Neuronal stem cell (in vitro differentiated cells): ENCODE data around the gene PITHD1.
"Not testable (repeated sequence)": the region's sequence is repeated elsewhere in the genome, so short reads cannot be mapped to it uniquely, and the experiment has no call there.

ENCODE experiments used
- DNase-seq: peaks from one replicate; pipeline ENCODE4 v3.0.0-alpha.2; 2013; ENCODE audit warnings: low spot score
- H2AFZ ChIP-seq: one replicate; pipeline ENCODE4 v1.6.1; 2013; ENCODE audit warnings: mild to moderate bottlenecking, low read length, inconsistent platforms
- H2AK5ac ChIP-seq: 2 replicates; pipeline ENCODE4 v1.6.1; 2013; ENCODE audit warnings: low read depth, mild to moderate bottlenecking, inconsistent platforms, low read length, moderate library complexity, mixed read lengths
- H2BK120ac ChIP-seq: 2 replicates; pipeline ENCODE4 v1.6.1; 2013; ENCODE audit warnings: low read depth, mild to moderate bottlenecking, inconsistent platforms, low read length, moderate library complexity, mixed read lengths
- H2BK12ac ChIP-seq: one replicate; pipeline ENCODE4 v1.6.1; 2013; ENCODE audit warnings: low read length, inconsistent platforms
- H2BK15ac ChIP-seq: 2 replicates; pipeline ENCODE4 v1.6.1; 2013; ENCODE audit warnings: mild to moderate bottlenecking, low read length, inconsistent platforms, mixed read lengths
- H2BK5ac ChIP-seq: one replicate; pipeline ENCODE4 v1.6.1; 2013; ENCODE audit warnings: inconsistent platforms, mild to moderate bottlenecking, low read length, moderate library complexity
- H3K14ac ChIP-seq: one replicate; pipeline ENCODE4 v1.6.1; 2013; ENCODE audit warnings: low read length, inconsistent platforms
- H3K18ac ChIP-seq: 2 replicates; pipeline ENCODE4 v1.6.1; 2013; ENCODE audit warnings: low read length, inconsistent platforms
- H3K23ac ChIP-seq: 2 replicates; pipeline ENCODE4 v1.6.1; 2013; ENCODE audit warnings: low read depth, mild to moderate bottlenecking, mixed read lengths, low read length, inconsistent platforms; ENCODE audit not compliant: poor library complexity
- H3K27ac ChIP-seq: replicated peaks from 3 replicates; pipeline ENCODE4 v1.5.1; 2013; ENCODE audit warnings: low read length, inconsistent platforms
- H3K27me3 ChIP-seq, 3 experiments: 2 replicates each; pipeline ENCODE4 v1.6.1; 2013; ENCODE audit warnings: low read length in 3 of 3, mild to moderate bottlenecking in 2 of 3, inconsistent platforms in 1 of 3, low read depth in 1 of 3, mixed read lengths in 1 of 3, moderate library complexity in 1 of 3; ENCODE audit not compliant: control insufficient read depth in 3 of 3, insufficient read depth in 3 of 3
- H3K36me3 ChIP-seq, 2 donors: replicated peaks in 1 of 2; 2 replicates each; pipeline ENCODE4 v1.6.1; 2013; ENCODE audit warnings: low read length in 2 of 2; ENCODE audit not compliant: control insufficient read depth in 2 of 2, insufficient read depth in 2 of 2
- H3K4ac ChIP-seq: 2 replicates; pipeline ENCODE4 v1.6.1; 2013; ENCODE audit warnings: inconsistent platforms, mild to moderate bottlenecking, low read length, moderate library complexity
- H3K4me1 ChIP-seq, 2 donors: 1 replicate in 1 of 2; 2 replicates in 1 of 2; pipeline ENCODE4 v1.6.1; 2013; ENCODE audit warnings: low read length in 2 of 2, low read depth in 1 of 2; ENCODE audit not compliant: control insufficient read depth in 2 of 2, insufficient read depth in 1 of 2
- H3K4me2 ChIP-seq: one replicate; pipeline ENCODE4 v1.6.1; 2013; ENCODE audit warnings: mild to moderate bottlenecking, low read length, inconsistent platforms; ENCODE audit not compliant: insufficient read depth, poor library complexity, severe bottlenecking
- H3K4me3 ChIP-seq, 2 donors: 2 replicates each; pipeline ENCODE4 v1.5.1; 2013; ENCODE audit warnings: low read length in 2 of 2, mild to moderate bottlenecking in 2 of 2, inconsistent platforms in 1 of 2, moderate library complexity in 1 of 2
- H3K79me1 ChIP-seq: one replicate; pipeline ENCODE4 v1.6.1; 2013; ENCODE audit warnings: low read depth, mild to moderate bottlenecking, inconsistent platforms, low read length, moderate library complexity
- H3K9ac ChIP-seq: one replicate; pipeline ENCODE4 v1.6.1; 2013; ENCODE audit warnings: mild to moderate bottlenecking, low read depth, low read length, inconsistent platforms; ENCODE audit not compliant: poor library complexity
- H3K9me3 ChIP-seq, 2 donors: replicated peaks in 1 of 2; 2 replicates each; pipeline versions ENCODE3 to v1.6.1; 2013; ENCODE audit warnings: low read length in 2 of 2, mild to moderate bottlenecking in 2 of 2, inconsistent platforms in 1 of 2, low read depth in 1 of 2, mixed read lengths in 1 of 2, moderate library complexity in 1 of 2; ENCODE audit not compliant: control insufficient read depth in 2 of 2, insufficient read depth in 1 of 2
- H4K8ac ChIP-seq: one replicate; pipeline ENCODE4 v1.6.1; 2013; ENCODE audit warnings: low read depth, mild to moderate bottlenecking, inconsistent platforms, low read length, moderate library complexity
- H4K91ac ChIP-seq: one replicate; pipeline ENCODE4 v1.6.1; 2013; ENCODE audit warnings: low read length, low read depth, mild to moderate bottlenecking, inconsistent platforms; ENCODE audit not compliant: poor library complexity
- WGBS, 2 donors: extraction: QIAGEN DNeasy Blood & Tissue Kit; methylation state at CpG; one replicate each; pipeline ENCODE4 v1.1.7; 2013; ENCODE audit warnings: missing lambda C conversion rate in 2 of 2, mixed read lengths in 1 of 2; ENCODE audit not compliant: insufficient read length in 2 of 2, insufficient replicate concordance in 1 of 2; ENCODE audit errors: extremely low coverage in 2 of 2; 5-methylcytosine and 5-hydroxymethylcytosine counted together

PITHD1 gene

GRCh38 chr1:23783141-23783540, 4.9 kb downstream of the PITHD1 start:
- H3K36me3 ChIP-seq, result peaks cover 14 to 80% of the 10 kb centered on the region in 2 donors
- not testable (repeated sequence) for H3K9ac ChIP-seq

GRCh38 chr1:23784846-23785245, 6.6 kb downstream of the PITHD1 start:
- H3K18ac ChIP-seq, result no peak overlapping the region
- no peak overlapping the region for H4K91ac ChIP-seq
- H3K4ac ChIP-seq, result no peak overlapping the region
- no peaks in the 10 kb centered on the region for H3K4me1 ChIP-seq
- H2AK5ac ChIP-seq, result no peak overlapping the region
- no peak overlapping the region for H3K4me2 ChIP-seq
- no peaks in the 10 kb centered on the region for H3K27me3 ChIP-seq
- no peak overlapping the region for H3K14ac ChIP-seq
- no CpG with 5 or more reads among the region's 4 CpGs for WGBS, 2 donors
- no peak overlapping the region for H3K27ac ChIP-seq
- no peaks in the 10 kb centered on the region for H3K79me1 ChIP-seq
- H2AFZ ChIP-seq, result no peak overlapping the region
- no peak overlapping the region for H2BK120ac ChIP-seq
- no peak overlapping the region for H2BK5ac ChIP-seq
- H2BK15ac ChIP-seq, result no peak overlapping the region
- H4K8ac ChIP-seq, result no peak overlapping the region
- no peak overlapping the region for H3K9ac ChIP-seq
- H3K23ac ChIP-seq, result no peak overlapping the region
- no peak overlapping the region for H2BK12ac ChIP-seq
- no peak overlapping the region for H3K4me3 ChIP-seq
- no peaks in the 10 kb centered on the region for H3K9me3 ChIP-seq
- no peak for DNase-seq
- H3K36me3 ChIP-seq, result peaks cover 14 to 84% of the 10 kb centered on the region in 2 donors

More at GRCh38 chr1:23783141-23783540, 4.9 kb downstream of the PITHD1 start:
- H4K8ac ChIP-seq, H3K14ac ChIP-seq, H3K79me1 ChIP-seq, H3K4me2 ChIP-seq, H3K27ac ChIP-seq, H3K27me3 ChIP-seq, H3K9me3 ChIP-seq, H3K4ac ChIP-seq, H3K4me3 ChIP-seq, H3K23ac ChIP-seq, H4K91ac ChIP-seq, H3K18ac ChIP-seq, H2BK12ac ChIP-seq, H2AFZ ChIP-seq, H2BK5ac ChIP-seq, DNase-seq, H2BK15ac ChIP-seq, H2BK120ac ChIP-seq, H2AK5ac ChIP-seq: not testable (repeated sequence)
- WGBS, 2 donors, result no CpG with 5 or more reads among the region's 11 CpGs
- H3K4me1 ChIP-seq, result peaks cover 0 to 12% of the 10 kb centered on the region in 2 donors

- DNase-seq, result no peak
- Histone ChIP-seq H3K36me3 (peaks cover 12 to 60% of the 10 kb centered on the region in 2 donors), H2AFZ (no peak overlapping the region), H3K23ac (no peak overlapping the region), H3K79me1 (peaks cover 11% of the 10 kb centered on the region), H2BK5ac (no peak overlapping the region), H2BK15ac (no peak overlapping the region), H2BK120ac (no peak overlapping the region), H4K8ac (no peak overlapping the region), H3K14ac (no peak overlapping the region), H3K4me3 (no peak overlapping the region), H3K4ac (no peak overlapping the region), H3K9me3 (no peaks in the 10 kb centered on the region), H4K91ac (no peak overlapping the region), H3K4me2 (no peak overlapping the region), H3K27me3 (no peaks in the 10 kb centered on the region), H3K4me1 (peaks cover 5 to 12% of the 10 kb centered on the region in 2 donors), H3K9ac (no peak overlapping the region), H3K18ac (no peak overlapping the region), H2BK12ac (no peak overlapping the region), H3K27ac (no peak overlapping the region), H2AK5ac (no peak overlapping the region)
- no CpG with 5 or more reads among the region's 3 CpGs for WGBS, 2 donors
Observed at GRCh38 chr1:23787701-23788100, 9.5 kb downstream of the PITHD1 start.

GRCh38 chr1:23788695-23789094, 10.5 kb downstream of the PITHD1 start:
- Histone ChIP-seq H2AK5ac (no peak overlapping the region), H2BK15ac (no peak overlapping the region), H4K91ac (no peak overlapping the region), H3K9ac (no peak overlapping the region), H3K27me3 (no peaks in the 10 kb centered on the region), H3K18ac (no peak overlapping the region), H3K23ac (no peak overlapping the region), H3K36me3 (peaks cover 20 to 62% of the 10 kb centered on the region in 2 donors), H3K4ac (no peak overlapping the region), H2BK12ac (no peak overlapping the region), H2BK120ac (no peak overlapping the region), H3K9me3 (no peaks in the 10 kb centered on the region), H3K27ac (no peak overlapping the region), H3K4me1 (peaks cover 5 to 17% of the 10 kb centered on the region in 2 donors), H3K4me2 (no peak overlapping the region), H3K4me3 (no peak overlapping the region), H4K8ac (no peak overlapping the region), H3K14ac (no peak overlapping the region), H3K79me1 (peaks cover 14% of the 10 kb centered on the region), H2BK5ac (no peak overlapping the region), H2AFZ (no peak overlapping the region)
- no peak for DNase-seq
- no CpG with 5 or more reads among the region's 3 CpGs for WGBS, 2 donors
